ENCODE data around the gene ZNF892.

ZNF892 gene

DNA sequence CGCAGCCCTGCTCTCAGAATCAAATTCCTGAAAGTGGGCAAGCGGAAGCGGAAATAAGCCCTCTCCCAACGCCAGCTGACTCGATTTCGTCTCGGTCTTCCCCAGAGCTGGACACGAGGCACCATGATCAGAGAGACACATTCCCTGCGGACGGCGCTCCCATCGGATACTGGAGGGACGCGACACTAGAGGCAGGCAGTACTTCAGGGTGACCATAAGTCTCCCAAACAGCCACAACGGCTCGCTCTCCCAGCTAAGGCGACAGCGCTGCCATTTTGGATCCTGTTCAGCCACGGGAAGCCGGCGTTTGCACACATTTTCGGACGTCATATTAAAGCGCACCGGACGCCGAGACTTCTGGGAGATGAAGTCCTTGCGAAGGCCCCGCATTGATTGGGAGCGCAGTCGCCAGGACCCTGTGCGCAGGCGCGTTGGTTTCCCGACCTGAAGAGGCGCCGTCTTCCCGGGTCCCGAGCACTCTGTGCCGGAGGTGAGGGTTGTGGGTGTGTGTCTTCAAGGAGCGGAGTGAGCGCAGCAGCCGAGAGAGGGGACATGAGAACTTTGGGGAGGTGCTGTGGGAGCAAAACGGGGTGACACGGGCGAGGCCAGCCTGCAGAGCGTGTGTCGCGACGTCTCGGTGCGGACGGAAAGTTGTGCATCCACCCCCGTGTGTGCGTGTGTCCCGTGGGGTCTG lies 41.8 kb upstream of the ZNF892 start, which contains the start of gene ZNF2:
Gene ZNF2 (plus strand): TSS at position 439 of the 694 bp plus-strand sequence. CDS start 10,418 bp downstream, outside the sequence.
- CTCF ChIA-PET: interaction anchor here (0.6 to 1.0 kb wide), 2 partner anchors 44 to 236 kb away, joined by 3 to 5 read pairs; partner anchors contain the start of gene MRPS5
- peak within 1 kb of the TSS; percentile 84 for H3K27ac ChIP-seq
- peak; percentile 99 for DNase-seq (ENCODE audit: low spot score)
- TF ChIP-seq, protein P1, sequence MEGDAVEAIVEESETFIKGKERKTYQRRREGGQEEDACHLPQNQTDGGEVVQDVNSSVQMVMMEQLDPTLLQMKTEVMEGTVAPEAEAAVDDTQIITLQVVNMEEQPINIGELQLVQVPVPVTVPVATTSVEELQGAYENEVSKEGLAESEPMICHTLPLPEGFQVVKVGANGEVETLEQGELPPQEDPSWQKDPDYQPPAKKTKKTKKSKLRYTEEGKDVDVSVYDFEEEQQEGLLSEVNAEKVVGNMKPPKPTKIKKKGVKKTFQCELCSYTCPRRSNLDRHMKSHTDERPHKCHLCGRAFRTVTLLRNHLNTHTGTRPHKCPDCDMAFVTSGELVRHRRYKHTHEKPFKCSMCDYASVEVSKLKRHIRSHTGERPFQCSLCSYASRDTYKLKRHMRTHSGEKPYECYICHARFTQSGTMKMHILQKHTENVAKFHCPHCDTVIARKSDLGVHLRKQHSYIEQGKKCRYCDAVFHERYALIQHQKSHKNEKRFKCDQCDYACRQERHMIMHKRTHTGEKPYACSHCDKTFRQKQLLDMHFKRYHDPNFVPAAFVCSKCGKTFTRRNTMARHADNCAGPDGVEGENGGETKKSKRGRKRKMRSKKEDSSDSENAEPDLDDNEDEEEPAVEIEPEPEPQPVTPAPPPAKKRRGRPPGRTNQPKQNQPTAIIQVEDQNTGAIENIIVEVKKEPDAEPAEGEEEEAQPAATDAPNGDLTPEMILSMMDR (conservative IDR thresholded peaks at IDR 0.05; ENCODE audit: low read depth): no peak
- POLR2A ChIA-PET (ENCODE audit: low non-redundant PET): interaction anchor here (0.9 to 1.3 kb wide), 2 partner anchors 8 to 44 kb away, joined by 3 to 4 read pairs; partner anchors contain the start of gene MRPS5

DNA sequence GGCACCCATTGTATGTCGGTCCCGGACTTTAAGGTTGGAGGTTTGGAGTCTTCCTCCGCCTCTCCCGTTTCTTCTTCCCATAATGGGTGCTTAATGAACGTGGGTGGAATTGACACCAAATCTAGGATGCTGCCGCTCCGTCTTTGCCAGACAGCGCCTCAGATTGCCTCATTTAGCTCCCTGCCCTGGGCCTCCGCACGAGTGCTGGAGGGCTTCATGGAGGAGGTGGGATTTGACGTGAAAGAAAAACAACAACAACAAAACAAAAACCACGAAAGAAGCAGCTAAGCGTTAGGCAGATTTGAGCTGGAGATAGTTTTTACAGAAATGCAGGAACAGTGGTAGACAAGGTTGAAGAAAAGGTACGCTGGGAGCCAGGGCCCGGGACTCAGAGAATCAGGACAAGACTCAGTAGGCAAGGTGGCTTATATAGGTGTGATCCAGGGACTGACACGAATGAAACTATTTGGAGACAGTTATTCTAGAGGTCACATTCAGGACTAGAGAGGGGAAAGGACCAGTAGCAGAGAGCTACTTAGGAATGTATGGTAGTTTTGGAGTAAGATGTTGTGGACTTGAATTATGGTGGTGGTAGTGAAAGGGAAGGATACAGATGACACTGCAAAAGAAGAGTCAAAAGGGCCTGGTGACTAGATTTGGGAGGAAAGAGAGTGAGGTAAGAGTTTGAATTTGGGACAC lies 41.1 kb upstream of the ZNF892 start:
- H3K27ac ChIP-seq: peak overlapping the region; percentile 84
- DNase-seq (ENCODE audit: low spot score): no peak
- ChIA-PET CTCF (interaction anchor here (0.8 kb wide), 1 partner anchor 50 kb away, joined by 3 read pairs; no protein-coding TSS in a partner anchor), POLR2A (ENCODE audit: low non-redundant PET) (interaction anchor here (0.9 kb wide), 1 partner anchor 9 kb away, joined by 4 read pairs; no protein-coding TSS in a partner anchor)
- TF ChIP-seq, protein P1 (conservative IDR thresholded peaks at IDR 0.05; ENCODE audit: low read depth): no peak

DNA sequence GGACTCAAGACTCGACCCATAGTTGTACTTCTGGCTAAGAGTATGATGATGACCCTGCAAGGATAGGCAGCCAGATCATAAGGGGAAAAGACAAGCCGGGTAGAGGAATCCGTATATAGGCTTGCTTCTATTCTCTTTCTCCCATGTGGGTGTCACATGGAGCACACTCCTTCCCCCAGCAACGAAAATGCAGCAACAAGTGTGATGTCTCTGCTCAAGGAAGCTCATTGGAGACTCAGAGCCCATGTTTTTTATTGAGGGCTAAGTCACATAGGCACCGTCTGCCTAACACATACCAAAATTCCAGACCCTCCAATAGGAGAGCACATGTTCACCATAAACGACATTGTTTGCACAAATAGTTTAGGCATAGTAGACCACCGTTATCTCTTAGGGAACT lies 35.4 kb upstream of the ZNF892 start:
- TF ChIP-seq, protein P1 (conservative IDR thresholded peaks at IDR 0.05; ENCODE audit: low read depth): no peak
- H3K27ac ChIP-seq: no peak overlapping the region
- POLR2A ChIA-PET (ENCODE audit: low non-redundant PET): no interaction called here
- DNase-seq (ENCODE audit: low spot score): no peak
- CTCF ChIA-PET: no interaction called here

DNA sequence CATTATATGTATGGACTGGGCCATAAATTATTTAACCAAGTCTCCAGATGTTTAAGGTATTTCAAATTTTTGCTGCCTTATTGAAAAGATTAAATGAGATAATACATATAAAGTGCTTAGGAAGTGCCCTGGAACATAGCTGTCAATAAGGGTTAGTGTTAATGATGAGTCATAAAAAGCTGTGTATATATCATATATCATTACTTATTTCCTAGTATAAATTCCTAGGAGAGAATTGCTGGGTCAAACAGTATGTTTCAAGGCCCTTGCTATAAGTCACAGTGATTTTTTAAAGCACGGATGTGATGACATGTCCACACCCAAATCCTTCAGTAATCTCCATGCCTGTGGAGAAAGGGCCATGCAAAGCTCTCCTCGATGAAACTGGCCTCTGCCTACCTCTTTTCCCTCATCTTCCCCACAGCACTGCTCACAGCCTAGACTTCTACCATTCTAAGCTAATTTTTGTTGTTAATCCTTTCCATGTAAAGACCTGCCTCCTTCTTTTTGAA lies 33.2 kb upstream of the ZNF892 start:
- ChIA-PET POLR2A (ENCODE audit: low non-redundant PET) (no interaction called here), CTCF (no interaction called here)
- DNase-seq (ENCODE audit: low spot score): no peak
- no peak overlapping the region for H3K27ac ChIP-seq
- TF ChIP-seq, protein P1 (conservative IDR thresholded peaks at IDR 0.05; ENCODE audit: low read depth): no peak

DNA sequence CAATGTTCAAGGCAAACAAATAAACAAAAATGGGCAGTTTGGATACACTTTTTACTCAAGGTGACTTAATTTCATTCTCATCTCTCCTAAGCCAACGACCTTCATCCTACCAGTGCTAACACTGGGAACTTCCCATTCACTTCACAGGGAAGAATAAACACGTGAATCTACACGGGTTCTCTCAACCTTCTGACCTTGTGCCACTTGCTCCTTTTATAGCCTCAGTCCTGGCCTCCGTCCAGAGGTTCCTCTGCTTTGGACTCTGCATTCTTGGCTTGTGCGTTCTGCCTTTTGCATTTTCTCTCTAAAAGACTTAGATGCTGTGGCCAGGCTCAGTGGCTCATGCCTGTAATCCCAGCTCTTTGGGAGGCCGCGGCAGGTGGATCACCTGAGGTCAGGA lies 27.9 kb upstream of the ZNF892 start:
- no peak for DNase-seq (ENCODE audit: low spot score)
- H3K27ac ChIP-seq: no peak overlapping the region
- ChIA-PET POLR2A (ENCODE audit: low non-redundant PET) (no interaction called here), CTCF (no interaction called here)
- TF ChIP-seq, protein P1 (conservative IDR thresholded peaks at IDR 0.05; ENCODE audit: low read depth): no peak

DNA sequence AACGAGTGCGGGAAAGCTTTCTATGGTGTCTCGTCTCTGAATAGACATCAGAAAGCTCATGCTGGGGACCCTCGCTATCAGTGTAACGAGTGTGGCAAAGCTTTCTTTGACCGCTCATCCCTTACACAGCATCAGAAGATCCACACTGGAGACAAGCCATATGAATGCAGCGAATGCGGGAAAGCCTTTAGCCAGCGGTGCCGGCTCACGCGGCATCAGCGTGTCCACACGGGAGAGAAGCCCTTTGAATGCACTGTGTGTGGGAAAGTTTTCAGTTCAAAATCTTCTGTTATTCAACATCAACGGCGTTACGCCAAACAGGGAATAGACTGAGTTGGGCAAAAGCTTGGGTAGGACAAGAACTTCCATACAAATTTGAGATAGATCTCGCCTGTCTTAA lies 25.5 kb upstream of the ZNF892 start:
- no peak overlapping the region for H3K27ac ChIP-seq
- POLR2A ChIA-PET (ENCODE audit: low non-redundant PET): no interaction called here
- TF ChIP-seq, protein P1 (conservative IDR thresholded peaks at IDR 0.05; ENCODE audit: low read depth): no peak
- DNase-seq (ENCODE audit: low spot score): no peak
- CTCF ChIA-PET: no interaction called here
